Measurements from ENCODE around the gene PIK3R1. TPM values are rescaled to one million over a fixed set of nuclear protein-coding genes. Genes with fewer than 3 reads are reported as not detected.

The PIK3R1 gene
- total RNA-seq, 1 experiment from 2014 or later, result 11.3 TPM

- no peak overlapping the region for H3K4me3 Mint-ChIP-seq
- H3K18ac ChIP-seq (ENCODE audit: insufficient read length, low read depth, low read length), result no peak overlapping the region
- no peak for TF ChIP-seq CTCF (conservative IDR thresholded peaks at IDR 0.05)
- no peaks in the 10 kb centered on the region for H4K20me1 ChIP-seq (ENCODE audit: control insufficient read depth, insufficient read depth, insufficient read length)
- no peak overlapping the region for H4K5ac ChIP-seq (ENCODE audit: insufficient read length, low read depth, low read length)
- H3K4me1 Mint-ChIP-seq, result no peaks in the 10 kb centered on the region
- H2BK5ac ChIP-seq (ENCODE audit: insufficient read length, low read length), result no peak overlapping the region
- H3K27me3 ChIP-seq (ENCODE audit: insufficient read depth, low read length), result no peaks in the 10 kb centered on the region
- H2BK20ac ChIP-seq (ENCODE audit: low read depth, low read length, poor library complexity, severe bottlenecking), result no peak overlapping the region
- H3K4me2 ChIP-seq (ENCODE audit: insufficient read depth, insufficient read length, low read length), result no peak overlapping the region
- H2BK120ac ChIP-seq (ENCODE audit: low read depth, low read length, poor library complexity, severe bottlenecking), result no peak overlapping the region
- H3K27ac Mint-ChIP-seq, result no peak overlapping the region
- H3K9me3 Mint-ChIP-seq, result peaks cover 0 to 6% of the 10 kb centered on the region in 2 experiments; a peak in 2 of 5 replicates
- no peaks in the 10 kb centered on the region for H3K23me2 ChIP-seq (ENCODE audit: insufficient read length, low read depth, low read length, poor library complexity, severe bottlenecking)
- no peak overlapping the region for H3K56ac ChIP-seq (ENCODE audit: insufficient read length, low read depth, low read length)
- H4K91ac ChIP-seq (ENCODE audit: insufficient read length, low read depth, low read length), result no peak overlapping the region
- no peaks in the 10 kb centered on the region for H3K79me2 ChIP-seq (ENCODE audit: insufficient read depth, low read length)
- no peaks in the 10 kb centered on the region for H3K27me3 Mint-ChIP-seq (ENCODE audit: low read depth)
- no peak overlapping the region for H2BK15ac ChIP-seq (ENCODE audit: low read depth, low read length)
- H3K79me1 ChIP-seq (ENCODE audit: insufficient read depth, low read depth, low read length, poor library complexity, severe bottlenecking), result no peaks in the 10 kb centered on the region
- peaks cover 0 to 5% (median 1%) of the 10 kb centered on the region in 3 experiments; a peak in 2 of 7 replicates for H3K36me3 Mint-ChIP-seq (ENCODE audit: insufficient read depth in 1 of 3, low read depth in 3 of 3)
- no peak overlapping the region for H3K23ac ChIP-seq (ENCODE audit: insufficient read length, low read depth, low read length)
- no peaks in the 10 kb centered on the region for H3K4me1 ChIP-seq (ENCODE audit: insufficient read depth, low read length)
- no peak overlapping the region for H4K8ac ChIP-seq (replicated peaks; ENCODE audit: insufficient read length, low read depth, low read length)
- H3T11ph ChIP-seq (ENCODE audit: low read length), result no peak overlapping the region
- H3K4ac ChIP-seq (ENCODE audit: low read depth, low read length), result no peak overlapping the region
- H3K14ac ChIP-seq (ENCODE audit: insufficient read depth, low read length), result no peak overlapping the region
- no peak overlapping the region for H2AK5ac ChIP-seq (ENCODE audit: insufficient read length, low read length)
- DNase-seq, result no peak
- H2BK12ac ChIP-seq (ENCODE audit: insufficient read length, low read depth, low read length), result no peak overlapping the region
- H3K27ac ChIP-seq (ENCODE audit: insufficient read length, low read depth, low read length), result no peak overlapping the region
- no peak overlapping the region for H2AFZ ChIP-seq (ENCODE audit: low read length)
- no CpG with 5 or more reads among the region's 2 CpGs for WGBS (ENCODE audit: extremely low coverage, insufficient read length, low lambda C conversion rate)
- no peaks in the 10 kb centered on the region for H3K9me3 ChIP-seq (ENCODE audit: control insufficient read depth, low read depth, low read length)
- no peak overlapping the region for H3K9ac ChIP-seq (ENCODE audit: extremely low read depth, insufficient read length, low read length)
These were observed 44.1 kb downstream of the PIK3R1 start for GRCh38 chr5:68259700-68260099.

Measured in H9 (cell line).